SW 1271 (cell line): Measurements from ENCODE around the gene ZSCAN16.

Source experiments
- DNase-seq, 2 experiments: peaks; one replicate each; lab custom pipeline; 2025; lab: John Stamatoyannopoulos, UW

Gene ZSCAN16

GRCh38 chr6:28134015-28134414, 9.6 kb downstream of the ZSCAN16 start:
- DNase-seq = peak in 1 of 2 experiments; percentile 55

- DNase-seq = no peak
These were observed 10.3 kb downstream of the ZSCAN16 start for GRCh38 chr6:28134716-28135115.

- DNase-seq = no peak
These were observed 11.0 kb downstream of the ZSCAN16 start for GRCh38 chr6:28135393-28135792.

- DNase-seq = peak; percentile 93 to 97
These were observed 12.4 kb downstream of the ZSCAN16 start for GRCh38 chr6:28136585-28137504.

- peak in 1 of 2 experiments; percentile 31 for DNase-seq
These were observed 13.1 kb downstream of the ZSCAN16 start for GRCh38 chr6:28137505-28137981.

GRCh38 chr6:28139860-28140543, 15.6 kb downstream of the ZSCAN16 start:
- DNase-seq = no peak

- no peak for DNase-seq
These were observed 16.2 kb downstream of the ZSCAN16 start for GRCh38 chr6:28140616-28141015.

GRCh38 chr6:28141500-28142329, 17.3 kb downstream of the ZSCAN16 start, which contains the start of gene ZKSCAN8:
ZKSCAN8 (plus strand) TSS chr6:28141883; CDS start chr6:28148408, 6,525 bp downstream.
- peak; percentile 94 to 96 for DNase-seq

- no peak for DNase-seq
These were observed 18.0 kb downstream of the ZSCAN16 start for GRCh38 chr6:28142446-28142845.

- no peak for DNase-seq
These were observed 20.8 kb downstream of the ZSCAN16 start for GRCh38 chr6:28145231-28145630.

GRCh38 chr6:28152531-28152930, 28.1 kb downstream of the ZSCAN16 start:
- no peak for DNase-seq

- DNase-seq = no peak
These were observed 29.1 kb downstream of the ZSCAN16 start for GRCh38 chr6:28153546-28153945.

GRCh38 chr6:28154357-28154756, 29.9 kb downstream of the ZSCAN16 start:
- no peak for DNase-seq

- DNase-seq = no peak
These were observed 33.9 kb downstream of the ZSCAN16 start for GRCh38 chr6:28158318-28158717.

GRCh38 chr6:28159029-28159607, 34.7 kb downstream of the ZSCAN16 start:
- DNase-seq = no peak

- DNase-seq = no peak
These were observed 35.8 kb downstream of the ZSCAN16 start for GRCh38 chr6:28160233-28160632.

GRCh38 chr6:28161410-28162079, 37.1 kb downstream of the ZSCAN16 start:
- DNase-seq = no peak

GRCh38 chr6:28165563-28165962, 41.2 kb downstream of the ZSCAN16 start:
- no peak for DNase-seq

- DNase-seq = peak in 1 of 2 experiments; percentile 9
These were observed 42.7 kb downstream of the ZSCAN16 start for GRCh38 chr6:28167068-28167467.

- DNase-seq = no peak
These were observed 43.5 kb downstream of the ZSCAN16 start for GRCh38 chr6:28167926-28168325.

- DNase-seq = no peak
These were observed 46.9 kb downstream of the ZSCAN16 start for GRCh38 chr6:28171271-28171670.
